Smooth muscle cell (in vitro differentiated cells): Measurements from ENCODE around the gene AKAP9. TPM values are rescaled to one million over a fixed set of nuclear protein-coding genes. Genes with fewer than 3 reads are reported as not detected.
A peak's percentile ranks its signal among the peaks of the same experiment; 100 is the strongest.

Experiments
- DNase-seq: peaks from one replicate; lab custom pipeline; 2025; ENCODE audit not compliant: unreplicated experiment; lab: John Stamatoyannopoulos, UW
- H2AFZ ChIP-seq: fragments of 200-600 bp; sonication (generic); 2 replicates; pipeline ENCODE4 v1.6.0; 2016; ENCODE audit warnings: antibody characterized with exemption, low read depth, mild to moderate bottlenecking
- H3F3A ChIP-seq: fragments of 200-600 bp; sonication (generic); 2 replicates; pipeline ENCODE4 v1.6.0; 2017; ENCODE audit warnings: antibody characterized with exemption, low read depth
- H3K27ac ChIP-seq: fragments of 200-600 bp; sonication (generic); 2 replicates; pipeline ENCODE4 v1.5.1; 2016; ENCODE audit warnings: low read depth, mild to moderate bottlenecking
- H3K27me3 ChIP-seq: fragments of 200-600 bp; sonication (generic); 2 replicates; pipeline ENCODE4 v1.6.1; 2016; ENCODE audit warnings: low read depth, mild to moderate bottlenecking
- H3K36me3 ChIP-seq: fragments of 200-600 bp; sonication (generic); 2 replicates; pipeline ENCODE4 v1.5.1; 2016; ENCODE audit warnings: low read depth
- H3K4me1 ChIP-seq: fragments of 200-600 bp; sonication (generic); 2 replicates; pipeline ENCODE4 v1.5.1; 2016; ENCODE audit warnings: low read depth
- H3K4me2 ChIP-seq: fragments of 200-600 bp; sonication (generic); 2 replicates; pipeline ENCODE4 v1.6.0; 2016; ENCODE audit warnings: mild to moderate bottlenecking
- H3K4me3 ChIP-seq: fragments of 200-600 bp; sonication (generic); 2 replicates; pipeline ENCODE4 v1.5.1; 2016; ENCODE audit warnings: mild to moderate bottlenecking
- H3K79me2 ChIP-seq: fragments of 200-600 bp; sonication (generic); 2 replicates; pipeline ENCODE4 v1.6.0; 2016; ENCODE audit warnings: low read depth, mild to moderate bottlenecking
- H3K9ac ChIP-seq: fragments of 200-600 bp; sonication (generic); 2 replicates; pipeline ENCODE4 v1.6.0; 2016; ENCODE audit warnings: low read depth
- H3K9me3 ChIP-seq: fragments of 200-600 bp; sonication (generic); replicated peaks from 2 replicates; pipeline ENCODE4 v1.5.1; 2016; ENCODE audit warnings: low read depth
- H4K20me1 ChIP-seq: fragments of 200-600 bp; sonication (generic); 2 replicates; pipeline ENCODE4 v1.6.0; 2016; ENCODE audit warnings: low read depth
- WGBS: methylation state at CpG from one replicate; pipeline ENCODE4 v1.1.7; 2016; ENCODE audit warnings: low lambda C conversion rate; 5-methylcytosine and 5-hydroxymethylcytosine counted together
- polyA plus RNA-seq: library from polyadenylated mRNA; unstranded; fragments of >200 nt; fragmentation: Nextera tagmentation; extraction: Ambion mirVana; gene quantifications from 2 replicates; pipeline ENCODE4 v1.2.1, GENCODE V29; 2016
- total RNA-seq: library from RNA; depleted of rRNA; stranded (reverse); fragments of >200 nt; gene quantifications from 2 replicates; pipeline ENCODE4 v1.2.3, GENCODE V29; 2014
- TF ChIP-seq, protein P1 (sequence below): fragments of 200-600 bp; sonication (generic); IDR thresholded peaks from 2 replicates; pipeline ENCODE4 v1.5.1; 2017; ENCODE audit warnings: borderline replicate concordance, mild to moderate bottlenecking, antibody characterized with exemption; ENCODE audit not compliant: insufficient read depth, poor library complexity, severe bottlenecking

AKAP9 gene
- total and polyA plus RNA-seq, 2 experiments from 2014 or later: 41.7 to 57.8 TPM

DNA sequence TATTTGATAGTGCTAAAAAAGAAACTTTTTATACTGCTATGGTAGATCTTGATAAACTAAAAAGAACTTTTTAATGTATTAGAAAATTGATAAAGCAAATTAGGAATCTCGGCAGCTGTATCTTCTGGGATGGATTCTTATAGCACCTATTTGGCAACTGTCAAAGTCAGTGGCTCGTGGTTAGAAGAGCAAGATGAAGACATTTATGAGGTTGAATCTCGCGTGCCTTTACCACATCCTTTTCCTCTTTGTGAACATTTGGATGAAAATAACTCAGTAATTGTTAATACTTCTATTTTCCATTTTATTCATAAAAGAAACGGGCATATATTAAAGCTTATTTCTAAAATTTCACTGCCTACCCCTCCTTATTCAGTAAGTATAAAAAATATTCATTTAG, 117.4 kb downstream of the AKAP9 start:
- no peak overlapping the region for H3K9ac ChIP-seq
- H2AFZ ChIP-seq: no peak overlapping the region
- no peak overlapping the region for H3K4me2 ChIP-seq
- 78% methylated on average over 5 of the region's 5 CpGs for WGBS
- H3K9me3 ChIP-seq: no peaks in the 10 kb centered on the region
- peaks cover 10% of the 10 kb centered on the region for H3K36me3 ChIP-seq
- H3K4me3 ChIP-seq: peak overlapping the region; percentile 23
- peaks cover 13% of the 10 kb centered on the region for H4K20me1 ChIP-seq
- H3K79me2 ChIP-seq: no peaks in the 10 kb centered on the region
- no peaks in the 10 kb centered on the region for H3K4me1 ChIP-seq
- no peak for DNase-seq
- TF ChIP-seq, protein P1, sequence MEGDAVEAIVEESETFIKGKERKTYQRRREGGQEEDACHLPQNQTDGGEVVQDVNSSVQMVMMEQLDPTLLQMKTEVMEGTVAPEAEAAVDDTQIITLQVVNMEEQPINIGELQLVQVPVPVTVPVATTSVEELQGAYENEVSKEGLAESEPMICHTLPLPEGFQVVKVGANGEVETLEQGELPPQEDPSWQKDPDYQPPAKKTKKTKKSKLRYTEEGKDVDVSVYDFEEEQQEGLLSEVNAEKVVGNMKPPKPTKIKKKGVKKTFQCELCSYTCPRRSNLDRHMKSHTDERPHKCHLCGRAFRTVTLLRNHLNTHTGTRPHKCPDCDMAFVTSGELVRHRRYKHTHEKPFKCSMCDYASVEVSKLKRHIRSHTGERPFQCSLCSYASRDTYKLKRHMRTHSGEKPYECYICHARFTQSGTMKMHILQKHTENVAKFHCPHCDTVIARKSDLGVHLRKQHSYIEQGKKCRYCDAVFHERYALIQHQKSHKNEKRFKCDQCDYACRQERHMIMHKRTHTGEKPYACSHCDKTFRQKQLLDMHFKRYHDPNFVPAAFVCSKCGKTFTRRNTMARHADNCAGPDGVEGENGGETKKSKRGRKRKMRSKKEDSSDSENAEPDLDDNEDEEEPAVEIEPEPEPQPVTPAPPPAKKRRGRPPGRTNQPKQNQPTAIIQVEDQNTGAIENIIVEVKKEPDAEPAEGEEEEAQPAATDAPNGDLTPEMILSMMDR: no peak
- no peaks in the 10 kb centered on the region for H3F3A ChIP-seq
- H3K27ac ChIP-seq: no peak overlapping the region
- no peaks in the 10 kb centered on the region for H3K27me3 ChIP-seq

DNA sequence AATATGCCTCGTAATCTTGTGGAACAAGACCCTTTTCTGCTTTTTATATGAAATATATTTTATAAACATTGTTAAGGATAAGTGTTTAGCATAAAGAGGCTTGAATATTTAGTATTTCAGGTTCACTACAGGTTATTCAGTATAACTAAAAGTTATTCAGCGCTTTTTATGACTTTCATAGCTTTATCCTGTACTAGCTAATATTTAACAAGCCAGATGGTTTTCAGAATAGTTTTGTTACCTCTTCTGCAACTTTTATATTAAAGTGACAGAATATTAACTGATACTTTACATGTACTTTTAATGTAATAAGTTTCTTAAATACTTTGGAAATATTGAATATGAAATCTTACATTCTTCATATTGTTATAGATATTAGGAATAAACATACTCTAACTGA, 118.2 kb downstream of the AKAP9 start:
- Histone ChIP-seq H3K36me3 (peaks cover 8% of the 10 kb centered on the region), H3K9ac (no peak overlapping the region), H3K27me3 (no peaks in the 10 kb centered on the region), H3K4me2 (no peak overlapping the region), H3F3A (no peaks in the 10 kb centered on the region), H3K27ac (no peak overlapping the region), H3K4me1 (no peaks in the 10 kb centered on the region), H3K9me3 (no peaks in the 10 kb centered on the region), H2AFZ (no peak overlapping the region), H3K79me2 (no peaks in the 10 kb centered on the region), H3K4me3 (peak overlapping the region; percentile 34), H4K20me1 (peaks cover 13% of the 10 kb centered on the region)
- TF ChIP-seq, protein P1: no peak
- DNase-seq: no peak
- WGBS: 95% methylated on average over 2 of the region's 2 CpGs

DNA sequence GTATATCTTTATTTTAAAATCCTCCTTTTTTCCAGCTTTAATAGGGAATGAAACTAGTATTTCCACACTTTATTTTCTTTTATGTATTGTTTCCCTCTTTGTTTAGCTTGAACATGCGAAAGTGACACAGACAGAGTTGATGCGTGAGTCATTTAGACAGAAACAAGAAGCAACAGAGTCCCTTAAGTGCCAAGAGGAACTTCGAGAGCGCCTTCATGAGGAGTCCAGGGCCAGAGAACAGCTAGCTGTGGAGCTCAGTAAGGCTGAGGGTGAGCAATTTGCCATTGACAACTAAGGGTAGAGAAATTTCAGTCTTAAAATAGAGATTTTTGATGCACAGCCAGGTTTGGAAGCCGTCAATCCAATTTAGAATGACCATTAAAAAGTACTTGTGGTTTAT, 120.5 kb downstream of the AKAP9 start:
- Histone ChIP-seq H3K4me2 (no peak overlapping the region), H3K9me3 (no peaks in the 10 kb centered on the region), H3K27me3 (no peaks in the 10 kb centered on the region), H2AFZ (no peak overlapping the region), H3K36me3 (peaks cover 10% of the 10 kb centered on the region), H3K4me3 (no peak overlapping the region), H3K4me1 (no peaks in the 10 kb centered on the region), H3K27ac (peak overlapping the region; percentile 17), H3K9ac (no peak overlapping the region), H3F3A (no peaks in the 10 kb centered on the region), H3K79me2 (no peaks in the 10 kb centered on the region), H4K20me1 (peaks cover 13% of the 10 kb centered on the region)
- TF ChIP-seq, protein P1: no peak
- no peak for DNase-seq
- 85% methylated on average over 5 of the region's 5 CpGs for WGBS

DNA sequence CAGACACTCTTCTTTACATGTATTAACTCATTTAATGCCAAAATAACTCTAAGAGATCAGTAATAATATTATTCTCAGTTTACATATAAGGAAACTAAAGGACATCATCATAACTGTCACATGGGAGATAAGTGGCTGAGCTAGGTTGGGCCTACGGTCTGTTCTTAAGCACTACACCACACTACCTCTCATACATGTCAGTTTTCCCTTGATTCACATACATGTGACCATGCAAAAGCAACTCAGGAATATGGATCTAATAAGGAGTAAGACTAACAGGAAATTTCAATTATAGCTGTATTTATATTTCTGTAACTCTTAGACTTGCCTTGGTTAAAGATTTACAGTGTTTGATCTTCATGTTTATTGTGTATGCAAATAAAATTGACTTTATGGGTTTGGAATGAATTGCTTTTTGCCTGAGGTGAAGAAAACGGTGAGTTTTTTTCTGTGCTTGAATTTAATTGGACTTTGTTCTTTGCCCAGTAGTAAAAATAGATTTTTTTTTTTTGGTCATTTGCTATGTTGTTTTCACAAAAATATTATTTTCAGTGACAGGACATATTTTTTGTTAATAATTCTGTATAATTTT, 123.9 kb downstream of the AKAP9 start:
- H3K4me1 ChIP-seq: no peaks in the 10 kb centered on the region
- WGBS: 91% methylated on average over 2 of the region's 2 CpGs
- H3K27ac ChIP-seq: no peak overlapping the region
- H4K20me1 ChIP-seq: no peaks in the 10 kb centered on the region
- peaks cover 10% of the 10 kb centered on the region for H3K36me3 ChIP-seq
- no peak for DNase-seq
- no peak overlapping the region for H3K4me3 ChIP-seq
- no peaks in the 10 kb centered on the region for H3K79me2 ChIP-seq
- H3K9ac ChIP-seq: no peak overlapping the region
- no peaks in the 10 kb centered on the region for H3K9me3 ChIP-seq
- H3F3A ChIP-seq: no peaks in the 10 kb centered on the region
- H2AFZ ChIP-seq: no peak overlapping the region
- TF ChIP-seq, protein P1: no peak
- no peak overlapping the region for H3K4me2 ChIP-seq
- H3K27me3 ChIP-seq: no peaks in the 10 kb centered on the region
